ENCODE measurements around the gene GKN2.
"Not testable (repeated sequence)": the region's sequence is repeated elsewhere in the genome, so short reads cannot be mapped to it uniquely, and the experiment has no call there.

GKN2 gene

GRCh38 chr2:68917034-68917718, 35.5 kb downstream of the GKN2 start:
- DNase-seq: no peak

- DNase-seq: no peak
Observed at GRCh38 chr2:68916226-68916625, 36.5 kb downstream of the GKN2 start.

- no peak for DNase-seq
Observed at GRCh38 chr2:68915393-68915792, 37.3 kb downstream of the GKN2 start.

- no peak for DNase-seq
Observed at GRCh38 chr2:68913359-68913758, 39.3 kb downstream of the GKN2 start.

GRCh38 chr2:68912732-68913131, 40.0 kb downstream of the GKN2 start:
- DNase-seq: no peak

GRCh38 chr2:68912111-68912510, 40.6 kb downstream of the GKN2 start:
- DNase-seq: no peak

GRCh38 chr2:68911709-68912108, 41.0 kb downstream of the GKN2 start:
- DNase-seq: no peak

GRCh38 chr2:68911246-68911645, 41.4 kb downstream of the GKN2 start:
- no peak for DNase-seq

GRCh38 chr2:68909793-68910674, 42.7 kb downstream of the GKN2 start:
- DNase-seq: peak; percentile 70

GRCh38 chr2:68908392-68908970, 44.2 kb downstream of the GKN2 start:
- no peak for DNase-seq

GRCh38 chr2:68907920-68908253, 44.8 kb downstream of the GKN2 start:
- no peak for DNase-seq

- no peak for DNase-seq
Observed at GRCh38 chr2:68907232-68907919, 45.3 kb downstream of the GKN2 start.

- no peak for DNase-seq
Observed at GRCh38 chr2:68906716-68907115, 46.0 kb downstream of the GKN2 start.

- DNase-seq: no peak
Observed at GRCh38 chr2:68905116-68905515, 47.6 kb downstream of the GKN2 start.

- DNase-seq: no peak
Observed at GRCh38 chr2:68901561-68901960, 51.1 kb downstream of the GKN2 start.

- DNase-seq: no peak
Observed at GRCh38 chr2:68901199-68901514, 51.5 kb downstream of the GKN2 start.

GRCh38 chr2:68900496-68901198, 52.0 kb downstream of the GKN2 start:
- no peak for DNase-seq

GRCh38 chr2:68895981-68896380, 56.7 kb downstream of the GKN2 start:
- not testable (repeated sequence) for DNase-seq

Data from right forelimb (tissue), 1 donor.